ENCODE measurements around the gene ATP5F1D.
"Not testable (repeated sequence)": the region's sequence is repeated elsewhere in the genome, so short reads cannot be mapped to it uniquely, and the experiment has no call there.

The ATP5F1D gene

DNA sequence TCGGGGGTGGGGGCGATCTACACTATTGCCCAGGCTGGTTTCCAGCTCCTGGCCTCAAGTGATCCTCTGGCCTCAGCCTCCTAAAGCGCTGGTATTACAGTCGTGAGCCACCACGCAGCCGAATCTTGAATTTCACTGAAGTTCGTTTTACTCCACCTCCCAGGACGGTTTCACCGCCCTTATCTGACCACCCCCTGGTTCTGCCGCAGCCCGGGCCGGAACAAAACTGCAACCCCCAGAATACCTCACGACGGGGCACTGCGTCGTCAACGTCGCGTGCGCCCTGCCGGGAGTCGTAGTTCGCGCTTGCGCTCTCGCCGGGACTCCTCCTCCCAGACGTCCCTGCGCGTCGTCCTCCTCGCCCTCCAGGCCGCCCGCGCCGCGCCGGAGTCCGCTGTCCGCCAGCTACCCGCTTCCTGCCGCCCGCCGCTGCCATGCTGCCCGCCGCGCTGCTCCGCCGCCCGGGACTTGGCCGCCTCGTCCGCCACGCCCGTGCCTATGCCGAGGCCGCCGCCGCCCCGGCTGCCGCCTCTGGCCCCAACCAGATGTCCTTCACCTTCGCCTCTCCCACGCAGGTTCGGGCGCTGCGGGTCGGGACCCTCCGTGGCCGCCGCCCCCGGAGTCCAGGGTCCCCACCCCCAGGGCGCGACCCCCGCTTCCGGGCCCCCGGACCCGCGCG is at the start of gene ATP5F1D:
TSS of gene ATP5F1D (plus strand) at position 335 of the 679 bp plus-strand sequence. CDS start at position 435, 100 bp downstream.
- intact Hi-C loops (cut with DNase I) = no loop called here
- DNase-seq = peak; percentile 85 to 98 (median 96)

DNA sequence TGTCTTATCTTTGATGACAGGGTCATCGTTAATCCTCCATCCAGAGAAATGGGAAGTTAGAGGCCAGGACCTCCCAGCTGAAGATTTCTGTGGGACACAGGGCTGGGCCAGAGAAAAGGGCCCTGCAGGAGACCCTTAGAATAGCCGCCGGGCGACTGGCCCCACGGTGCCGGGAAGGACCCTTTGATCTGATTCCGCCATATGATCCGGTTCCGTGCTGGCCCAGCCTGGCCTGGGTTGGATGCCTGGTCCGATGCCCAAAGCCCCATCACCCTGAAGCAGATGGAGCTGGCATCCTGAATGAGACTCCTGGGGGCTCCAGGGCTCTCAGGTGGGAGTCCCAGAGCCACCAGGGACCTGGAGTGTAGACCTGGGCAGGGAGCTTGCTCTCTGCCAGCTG is 42.0 kb upstream of the ATP5F1D start:
- no peak for DNase-seq
- intact Hi-C loops (cut with DNase I) = no loop called here

DNA sequence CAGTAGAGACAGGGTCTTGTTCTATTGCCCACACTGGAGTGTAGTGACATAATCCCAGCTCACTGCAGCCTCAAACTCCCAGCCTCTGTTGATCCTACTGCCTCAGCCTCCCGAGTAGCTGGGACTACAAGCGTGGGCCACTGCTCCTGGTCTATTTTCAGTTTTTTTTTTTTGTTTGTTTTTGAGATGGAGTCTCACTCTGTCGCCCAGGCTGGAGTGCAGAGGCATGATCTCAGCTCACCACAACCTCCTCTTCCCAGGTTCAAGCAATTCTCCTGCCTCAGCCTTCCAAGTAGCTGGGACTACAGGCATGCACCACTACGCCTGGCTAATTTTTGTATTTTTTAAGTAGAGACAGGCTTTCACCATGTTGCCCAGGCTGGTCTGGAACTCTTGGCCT is 40.9 kb upstream of the ATP5F1D start:
- intact Hi-C loops (cut with DNase I); DNase-seq: not testable (repeated sequence)

DNA sequence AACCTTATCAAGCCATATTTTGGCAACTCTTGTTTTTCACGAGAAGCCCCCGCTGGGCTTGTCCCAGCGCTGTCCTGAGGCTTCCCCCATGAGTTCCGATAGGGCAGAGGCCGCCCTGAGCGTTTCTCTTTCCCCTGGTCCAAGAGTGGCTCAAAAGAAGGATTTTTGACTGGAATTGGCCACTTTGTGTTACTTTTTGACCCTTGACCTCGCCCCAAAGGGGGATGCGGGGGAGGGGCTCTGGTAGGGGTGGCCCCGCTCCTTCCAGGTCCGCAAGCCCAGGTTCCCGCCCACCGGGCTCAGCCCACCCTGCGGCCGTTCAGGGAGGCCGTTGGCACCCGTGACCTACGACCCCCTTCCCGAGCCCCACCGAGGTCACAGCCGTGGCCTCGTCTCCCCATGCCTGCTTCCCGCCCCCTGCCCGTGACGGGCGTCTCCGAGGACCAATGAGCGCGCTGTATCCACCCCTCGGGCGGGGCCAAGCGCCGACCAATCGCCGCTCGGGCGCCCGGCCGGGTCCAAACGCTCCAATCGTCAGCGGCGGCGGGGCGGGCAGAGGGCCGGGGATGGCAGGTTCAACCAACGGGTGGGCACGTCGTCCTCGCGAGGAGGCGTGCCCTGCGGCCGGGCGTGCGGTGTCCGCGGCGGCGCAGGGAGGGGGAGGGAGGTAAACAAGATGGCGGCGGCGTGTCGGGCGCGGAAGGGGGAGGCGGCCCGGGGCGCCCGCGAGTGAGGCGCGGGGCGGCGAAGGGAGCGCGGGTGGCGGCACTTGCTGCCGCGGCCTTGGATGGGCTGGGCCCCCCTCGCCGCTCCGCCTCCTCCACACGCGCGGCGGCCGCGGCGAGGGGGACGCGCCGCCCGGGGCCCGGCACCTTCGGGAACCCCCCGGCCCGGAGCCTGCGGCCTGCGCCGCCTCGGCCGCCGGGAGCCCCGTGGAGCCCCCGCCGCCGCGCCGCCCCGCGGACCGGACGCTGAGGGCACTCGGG is 36.1 kb upstream of the ATP5F1D start, which contains the start of gene STK11:
TSS of gene STK11 (plus strand) at position 665 of the 986 bp plus-strand sequence. CDS start 1,136 bp downstream, outside the sequence.
- peak; percentile 93 to 100 (median 99) for DNase-seq
- intact Hi-C loops (cut with DNase I) = no loop called here

DNA sequence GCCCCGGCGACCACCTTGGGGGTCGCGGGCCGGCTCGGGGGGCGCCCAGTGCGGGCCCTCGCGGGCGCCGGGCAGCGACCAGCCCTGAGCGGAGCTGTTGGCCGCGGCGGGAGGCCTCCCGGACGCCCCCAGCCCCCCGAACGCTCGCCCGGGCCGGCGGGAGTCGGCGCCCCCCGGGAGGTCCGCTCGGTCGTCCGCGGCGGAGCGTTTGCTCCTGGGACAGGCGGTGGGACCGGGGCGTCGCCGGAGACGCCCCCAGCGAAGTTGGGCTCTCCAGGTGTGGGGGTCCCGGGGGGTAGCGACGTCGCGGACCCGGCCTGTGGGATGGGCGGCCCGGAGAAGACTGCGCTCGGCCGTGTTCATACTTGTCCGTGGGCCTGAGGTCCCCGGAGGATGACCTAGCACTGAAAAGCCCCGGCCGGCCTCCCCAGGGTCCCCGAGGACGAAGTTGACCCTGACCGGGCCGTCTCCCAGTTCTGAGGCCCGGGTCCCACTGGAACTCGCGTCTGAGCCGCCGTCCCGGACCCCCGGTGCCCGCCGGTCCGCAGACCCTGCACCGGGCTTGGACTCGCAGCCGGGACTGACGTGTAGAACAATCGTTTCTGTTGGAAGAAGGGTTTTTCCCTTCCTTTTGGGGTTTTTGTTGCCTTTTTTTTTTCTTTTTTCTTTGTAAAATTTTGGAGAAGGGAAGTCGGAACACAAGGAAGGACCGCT is 35.2 kb upstream of the ATP5F1D start:
- intact Hi-C loops (cut with DNase I) = no loop called here
- no peak for DNase-seq

DNA sequence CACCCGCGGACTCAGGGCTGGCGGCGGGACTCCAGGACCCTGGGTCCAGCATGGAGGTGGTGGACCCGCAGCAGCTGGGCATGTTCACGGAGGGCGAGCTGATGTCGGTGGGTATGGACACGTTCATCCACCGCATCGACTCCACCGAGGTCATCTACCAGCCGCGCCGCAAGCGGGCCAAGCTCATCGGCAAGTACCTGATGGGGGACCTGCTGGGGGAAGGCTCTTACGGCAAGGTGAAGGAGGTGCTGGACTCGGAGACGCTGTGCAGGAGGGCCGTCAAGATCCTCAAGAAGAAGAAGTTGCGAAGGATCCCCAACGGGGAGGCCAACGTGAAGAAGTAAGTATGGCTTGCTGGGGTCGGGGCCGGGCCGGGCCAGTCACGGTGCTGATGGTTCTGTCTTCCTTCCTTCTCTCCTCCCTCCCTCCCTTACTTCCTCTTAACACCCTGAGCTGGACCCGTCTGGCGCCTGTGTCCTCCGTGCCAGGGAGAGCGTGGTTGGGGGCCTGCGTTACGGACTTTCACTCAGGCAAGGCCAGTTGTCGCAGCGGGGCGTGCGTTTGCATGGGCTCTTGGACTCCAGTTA is 34.6 kb upstream of the ATP5F1D start:
- intact Hi-C loops (cut with DNase I) = no loop called here
- peak in 2 of 42 donors; percentile 54 to 55 for DNase-seq

DNA sequence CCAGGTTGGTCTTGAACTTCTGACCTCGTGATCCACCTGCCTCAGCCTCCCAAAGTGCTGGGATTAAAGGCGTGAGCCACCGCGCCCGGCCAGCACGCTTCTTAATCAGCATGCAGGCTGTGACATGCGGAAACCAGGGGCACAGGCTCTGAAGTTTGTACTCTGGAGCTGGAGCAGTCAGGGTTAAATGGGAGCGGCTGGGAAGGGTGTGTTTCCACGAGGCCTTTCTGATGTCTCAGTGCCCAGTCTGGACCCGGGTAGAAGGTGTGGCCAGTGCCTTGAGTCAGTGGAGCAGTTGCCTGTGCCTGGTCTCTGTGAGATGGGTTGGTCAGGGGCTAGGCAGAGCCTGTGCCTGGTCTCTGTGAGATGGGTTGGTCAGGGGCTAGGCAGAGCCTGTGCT is 32.7 kb upstream of the ATP5F1D start:
- DNase-seq; intact Hi-C loops (cut with DNase I): not testable (repeated sequence)

DNA sequence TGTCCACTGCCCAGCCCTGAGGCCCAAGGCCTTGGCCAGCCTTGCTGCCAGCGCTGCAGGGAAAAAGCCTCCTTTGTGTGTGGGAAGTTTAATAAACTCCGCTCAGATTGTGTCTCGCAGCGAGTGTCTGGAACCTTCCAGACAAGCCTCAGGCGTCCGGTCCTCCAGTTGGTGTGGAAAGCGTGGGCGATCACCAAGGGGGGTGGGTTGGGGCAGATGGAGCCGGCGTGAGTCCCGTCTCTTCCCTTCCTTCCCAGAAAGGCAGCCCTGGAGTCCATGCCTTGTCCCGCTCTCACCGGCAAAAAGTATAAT is 31.4 kb upstream of the ATP5F1D start:
- DNase-seq = peak in 39 of 42 donors; percentile 39 to 82 (median 69)
- intact Hi-C loops (cut with DNase I) = no loop called here

DNA sequence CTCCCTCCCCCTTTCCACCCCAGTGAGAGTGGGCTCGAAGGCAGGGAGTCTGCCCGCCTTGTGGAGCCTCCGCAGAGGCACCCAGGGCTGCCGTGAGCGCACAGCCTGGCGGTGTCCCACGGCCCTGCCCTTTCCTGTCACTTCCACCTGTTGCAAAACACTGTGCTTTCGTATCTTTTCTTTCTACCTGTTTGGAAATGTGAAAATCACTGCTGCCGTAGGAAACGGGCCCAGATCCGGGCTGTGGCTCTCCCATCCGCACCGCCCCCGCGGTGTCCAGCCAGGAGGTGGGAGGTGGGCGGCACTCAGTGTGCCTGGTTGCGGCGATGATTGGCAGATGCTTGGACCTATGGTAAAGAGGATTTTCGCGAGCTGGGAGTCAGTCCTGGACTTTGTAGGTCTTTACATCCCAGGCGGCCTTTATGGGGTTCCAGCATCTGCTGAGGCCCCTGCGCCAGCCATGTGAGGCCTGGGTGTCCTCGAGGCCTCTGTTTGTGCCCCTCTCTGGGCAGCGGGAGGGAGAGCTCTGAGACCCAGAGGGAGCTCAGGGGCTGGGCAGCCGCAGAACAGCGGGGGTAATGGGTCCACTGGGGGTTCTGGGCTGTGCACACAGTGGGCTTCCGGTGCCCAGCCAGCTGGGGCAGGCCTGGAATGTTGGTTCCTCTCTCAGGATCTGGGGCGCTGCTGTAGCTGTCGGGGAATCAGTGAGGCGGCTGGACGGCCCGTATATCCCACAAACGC is 29.9 kb upstream of the ATP5F1D start:
- peak in 1 of 42 donors; percentile 14 for DNase-seq

DNA sequence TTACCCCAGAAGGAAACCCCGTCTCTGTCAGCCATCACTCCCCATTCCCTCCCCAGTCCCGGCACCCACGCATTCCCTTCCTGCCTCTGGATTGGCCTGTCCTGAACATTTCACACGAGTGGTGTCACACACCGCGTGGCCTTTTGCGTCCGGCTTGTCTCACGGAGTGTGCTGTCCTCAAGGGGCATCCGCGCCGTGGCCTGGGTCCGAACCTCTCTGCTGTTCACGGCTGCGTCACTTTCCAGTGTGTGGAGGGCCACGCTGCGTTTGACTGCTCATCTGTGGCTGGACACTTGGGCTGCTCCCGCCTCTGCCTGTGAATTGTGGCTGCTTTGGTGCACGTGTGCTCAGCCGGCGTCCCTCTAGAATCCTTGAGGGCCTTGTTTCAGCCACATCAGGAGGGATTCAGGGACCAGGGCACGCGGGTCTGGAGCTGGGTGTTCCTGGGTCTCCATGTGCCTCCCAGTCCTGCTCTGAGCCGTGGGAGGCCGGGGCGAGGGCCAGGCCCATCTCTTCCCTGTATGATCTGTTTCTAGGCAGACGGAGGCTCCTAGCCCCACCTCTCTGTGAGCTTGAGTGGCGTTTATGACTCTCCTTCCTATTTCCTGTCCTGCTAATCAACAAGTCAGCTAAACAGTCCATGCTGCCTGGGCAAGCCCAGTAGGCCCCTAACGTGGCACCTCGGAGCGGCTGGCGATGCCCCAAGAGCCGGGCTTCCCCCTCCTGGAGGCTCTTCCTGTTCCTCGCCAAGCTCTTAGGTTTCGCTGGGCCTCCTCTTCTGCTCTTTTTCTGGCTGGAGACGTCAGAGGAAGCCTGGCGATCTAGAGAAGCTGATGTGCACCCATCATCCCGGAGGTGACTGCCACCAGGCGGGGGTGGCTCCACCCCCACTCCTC is 27.9 kb upstream of the ATP5F1D start:
- intact Hi-C loops (cut with DNase I) = no loop called here
- peak in 25 of 42 donors; percentile 31 to 77 (median 60) for DNase-seq

More for the DNA sequence above, 29.9 kb upstream of the ATP5F1D start:
- intact Hi-C loops (cut with DNase I) = no loop called here

DNA sequence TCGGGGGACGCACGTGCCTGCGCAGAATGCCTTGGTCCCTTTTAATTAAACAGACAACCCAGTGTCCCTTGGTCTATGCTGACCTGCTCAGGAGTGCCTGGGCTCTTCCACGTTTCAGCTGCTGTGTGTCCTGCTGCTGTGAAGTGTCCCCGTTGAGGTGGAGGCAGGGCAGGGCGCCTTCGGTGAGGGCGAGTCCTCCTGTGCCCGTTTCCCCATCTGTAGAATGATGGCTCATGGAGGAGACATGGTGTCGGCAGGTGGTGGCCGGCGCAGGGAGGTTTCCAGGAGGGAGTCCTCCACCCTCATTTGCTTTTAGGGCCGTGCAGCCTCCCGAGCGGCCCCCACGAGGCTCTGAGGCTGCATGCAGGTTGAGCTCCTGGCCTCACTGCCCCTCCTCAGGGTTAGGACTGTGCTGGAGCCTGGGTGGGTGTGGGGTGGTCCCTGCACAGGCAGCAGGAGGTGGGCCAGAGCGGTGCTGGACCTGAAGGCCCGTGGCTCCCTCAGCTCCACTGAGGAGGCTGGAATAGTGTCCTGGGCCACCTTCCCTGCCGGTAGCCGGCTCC is 27.2 kb upstream of the ATP5F1D start:
- no peak for DNase-seq
- intact Hi-C loops (cut with DNase I) = no loop called here

DNA sequence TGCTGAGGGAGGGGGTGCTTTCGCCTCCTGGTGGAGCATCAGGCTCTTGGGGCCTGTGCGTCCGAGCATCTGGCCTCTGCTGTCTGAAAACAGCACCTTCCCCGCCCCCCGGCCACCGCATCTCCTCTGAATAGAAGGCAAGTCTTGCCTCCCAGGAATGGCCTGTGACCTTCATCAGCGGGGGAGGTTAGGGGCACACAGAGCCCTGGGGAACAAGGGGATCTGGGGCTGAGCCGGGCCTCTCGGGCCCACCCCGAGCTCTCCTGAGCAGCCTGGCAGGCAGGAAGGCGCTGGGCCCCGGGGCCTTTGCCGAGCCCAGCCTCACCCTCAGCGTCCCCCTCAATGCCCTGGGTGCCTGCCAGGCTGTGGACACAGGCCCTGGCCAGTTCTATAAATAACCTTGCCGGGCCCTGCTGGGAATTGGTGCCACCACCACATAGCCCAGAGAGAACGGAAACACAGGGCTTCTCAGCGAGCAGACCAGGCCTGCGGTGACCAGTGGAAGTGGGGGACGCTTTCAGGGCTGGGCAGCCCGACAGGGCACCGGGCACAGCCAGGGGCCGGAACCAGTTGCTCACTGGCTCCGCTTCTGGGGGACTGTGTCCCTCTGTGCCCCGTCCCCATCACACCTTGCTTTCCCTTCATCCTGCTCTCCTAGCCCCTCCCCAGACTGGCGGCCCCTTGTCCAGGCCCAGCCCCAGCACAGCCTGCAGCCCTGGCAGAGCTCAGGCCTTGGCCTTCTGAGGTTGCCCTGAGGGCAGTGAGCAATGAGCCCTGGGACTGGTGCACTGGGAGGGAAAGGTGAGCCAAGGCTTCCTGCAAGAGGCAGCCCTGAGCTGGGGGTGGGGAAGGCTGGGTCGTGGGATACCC is 26.5 kb upstream of the ATP5F1D start:
- DNase-seq = peak in 32 of 42 donors; percentile 45 to 84 (median 70)
- intact Hi-C loops (cut with DNase I) = no loop called here

DNA sequence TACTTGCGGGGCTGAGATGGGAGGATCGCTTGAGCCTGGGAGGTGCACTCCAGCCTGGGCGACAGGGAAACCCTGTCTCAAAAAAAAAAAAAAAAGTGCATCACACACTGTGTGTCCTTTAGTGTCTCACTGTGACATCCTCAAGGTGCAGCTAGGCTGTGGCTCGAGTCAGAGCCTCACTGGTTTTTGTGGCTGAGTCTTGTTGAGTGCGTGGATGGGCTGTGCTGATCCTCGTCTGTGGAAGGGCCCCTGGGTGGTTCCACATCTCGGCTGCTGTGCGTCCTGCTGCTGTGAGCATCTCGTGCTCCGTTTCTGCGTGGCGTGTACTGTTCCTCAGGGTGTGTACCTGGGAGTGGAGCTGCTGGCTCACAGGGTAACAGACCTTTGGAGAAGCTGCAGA is 24.8 kb upstream of the ATP5F1D start:
- no peak for DNase-seq
- intact Hi-C loops (cut with DNase I) = no loop called here

DNA sequence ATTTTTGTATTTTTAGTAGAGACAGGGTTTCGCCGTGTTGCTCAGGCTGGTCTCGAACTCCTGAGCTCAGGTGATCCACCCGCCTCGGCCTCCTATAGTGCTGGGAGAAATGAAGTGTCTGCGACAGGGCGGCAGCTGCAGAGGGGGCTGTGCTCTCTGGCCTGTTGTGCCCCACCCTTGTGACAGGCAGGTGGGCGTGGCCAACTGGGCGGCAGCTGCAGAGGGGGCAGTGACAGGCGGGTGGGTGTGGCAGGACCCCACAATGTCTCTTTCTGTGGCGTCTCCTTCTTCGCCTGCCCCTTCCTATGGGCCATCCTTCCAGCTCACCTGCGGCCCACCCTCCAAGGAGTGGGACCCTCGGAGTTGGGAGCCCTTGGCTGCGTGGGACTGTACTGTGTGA is 24.2 kb upstream of the ATP5F1D start:
- no peak for DNase-seq
- intact Hi-C loops (cut with DNase I) = no loop called here

DNA sequence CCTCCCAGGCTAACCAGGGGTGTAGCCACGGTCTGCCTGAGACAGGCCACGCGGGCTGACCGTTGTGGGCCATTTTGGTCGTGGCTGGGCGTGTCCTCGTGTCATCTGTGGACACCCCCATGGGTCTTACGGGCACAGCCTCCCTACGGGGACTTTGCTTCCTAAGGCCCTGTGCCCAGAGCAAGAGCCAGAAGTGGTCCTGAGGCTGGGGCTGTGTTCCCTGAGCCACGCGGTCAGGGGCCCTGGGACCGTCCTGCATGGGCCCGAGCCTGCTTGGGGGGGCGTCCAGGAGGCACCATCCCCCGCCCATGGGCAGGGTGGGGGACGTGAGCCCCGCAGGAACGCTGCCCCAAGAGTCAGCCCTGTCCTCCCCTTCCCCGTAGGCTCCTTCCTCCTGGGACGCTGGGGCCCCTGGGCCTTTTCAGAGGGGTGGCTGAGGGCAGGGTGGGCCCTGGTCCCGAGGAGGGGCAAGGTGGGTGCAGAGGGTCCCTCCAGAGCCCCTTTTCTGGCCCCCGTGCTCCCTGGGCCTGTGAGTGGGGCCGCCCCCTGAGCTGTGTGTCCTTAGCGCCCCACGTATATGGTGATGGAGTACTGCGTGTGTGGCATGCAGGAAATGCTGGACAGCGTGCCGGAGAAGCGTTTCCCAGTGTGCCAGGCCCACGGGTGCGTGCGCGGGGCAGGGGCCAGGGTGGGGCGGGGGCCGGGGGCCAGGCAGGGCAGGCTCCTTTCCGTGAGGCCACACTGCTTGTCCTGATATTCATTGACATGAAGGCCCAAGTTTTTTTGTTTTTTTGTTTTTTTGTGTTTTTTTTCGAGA is 22.6 kb upstream of the ATP5F1D start:
- intact Hi-C loops (cut with DNase I) = no loop called here
- no peak for DNase-seq
